ENCODE results near the gene RAB3IL1. TPM values are rescaled to one million over a fixed set of nuclear protein-coding genes. Genes with fewer than 3 reads are reported as not detected.

RAB3IL1 gene
- total RNA-seq, 1 experiment from 2014 or later = 18.1 TPM

- no peak for TF ChIP-seq CEBPB (IDR thresholded peaks at IDR 0.05; ENCODE audit: low read depth)
Observed at GRCh38 chr11:61924064-61924455, 6.7 kb upstream of the RAB3IL1 start (continued).

DNA sequence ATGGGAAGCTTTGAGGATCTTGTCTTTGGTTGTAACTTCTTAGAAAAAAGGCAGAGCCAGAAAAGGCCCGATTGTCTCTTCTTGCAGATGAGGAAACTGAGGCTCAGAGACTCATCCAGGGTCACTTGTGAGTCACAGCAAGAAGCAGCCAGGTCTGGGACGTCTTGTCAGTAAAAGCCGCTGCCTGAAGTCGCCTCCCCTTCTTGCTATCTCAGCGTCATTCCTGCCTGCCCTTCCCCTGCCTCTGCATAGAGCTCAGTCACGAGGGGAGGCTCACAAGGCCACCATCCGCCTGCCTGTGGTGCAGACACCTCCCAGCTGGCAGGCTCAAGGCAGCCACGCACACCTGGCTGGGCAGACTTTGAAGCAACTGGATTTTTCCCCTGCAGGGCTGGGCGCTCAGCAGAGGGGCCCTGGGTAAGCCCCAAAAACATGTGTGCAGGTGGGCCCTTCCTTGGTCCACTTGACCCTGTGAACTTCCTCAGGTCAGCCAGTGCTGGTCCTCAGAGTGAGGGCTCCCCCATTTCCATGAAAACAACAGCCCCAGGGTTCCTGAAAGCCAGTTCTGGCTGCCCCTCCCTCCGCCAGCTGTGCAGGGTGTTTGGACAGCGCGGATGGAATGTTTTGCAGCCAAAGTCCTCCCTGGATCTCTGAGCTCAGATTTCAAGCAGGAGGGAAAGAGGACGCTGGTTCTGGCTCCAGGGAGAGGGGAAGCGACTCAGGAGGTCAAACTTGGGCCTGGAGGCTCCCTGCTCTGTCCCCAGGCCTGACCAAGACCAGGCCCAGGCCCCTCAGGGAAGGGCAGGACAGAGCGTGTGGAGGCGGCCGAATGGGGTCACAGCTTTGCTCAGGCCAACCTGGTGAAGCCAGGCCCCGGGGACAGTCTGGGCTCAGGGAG, 6.0 kb upstream of the RAB3IL1 start:
- DNase-seq (ENCODE audit: low read depth, low spot score) (no peak), ATAC-seq (no peak)
- no peaks in the 10 kb centered on the region for H3K79me2 ChIP-seq (ENCODE audit: insufficient read depth, low read length)
- RAD21 ChIA-PET (ENCODE audit: low non-redundant PET in 1 of 2, low total read pairs in 2 of 2, uncharacterized antibody in 2 of 2, unreplicated experiment in 2 of 2) = no interaction called here
- intact Hi-C loops (cut with micrococcal nuclease) = no loop called here
- no peak overlapping the region for H3K4me2 ChIP-seq (ENCODE audit: low read length)
- no peak overlapping the region for H2AFZ ChIP-seq (ENCODE audit: low read depth, low read length, poor library complexity, severe bottlenecking)
- no peak overlapping the region for H3K4me3 ChIP-seq (replicated peaks in 1 of 2; ENCODE audit: low read depth in 1 of 2, low read length in 2 of 2)
- no peaks in the 10 kb centered on the region for H3K9me2 ChIP-seq (ENCODE audit: insufficient read depth)
- H3K27me3 ChIP-seq (ENCODE audit: insufficient read depth, low read length) = no peaks in the 10 kb centered on the region
- BruUV-seq (replicated peaks) = no TSS peak
- POLR2A ChIA-PET = no interaction called here
- no peaks in the 10 kb centered on the region for H3K36me3 ChIP-seq (ENCODE audit: control insufficient read depth in 1 of 2, insufficient read depth in 2 of 2, low read length in 2 of 2)
- no peak overlapping the region for H3K27ac ChIP-seq (ENCODE audit: low read depth, low read length)
- H4K20me1 ChIP-seq (ENCODE audit: insufficient read depth) = no peaks in the 10 kb centered on the region
- H3K4me1 ChIP-seq (ENCODE audit: control insufficient read depth in 1 of 2, insufficient read depth in 2 of 2, low read length in 2 of 2) = no peaks in the 10 kb centered on the region; a peak in 1 of 4 replicates
- CTCF ChIA-PET = interaction anchor here (1.2 kb wide), 1 partner anchor 25 kb away, joined by 3 read pairs; no protein-coding TSS in a partner anchor
- H3K9ac ChIP-seq (ENCODE audit: low read length) = no peak overlapping the region
- no peaks in the 10 kb centered on the region for H3K9me3 ChIP-seq (ENCODE audit: control insufficient read depth in 1 of 2, insufficient read depth in 1 of 2, low read depth in 1 of 2, low read length in 2 of 2)
- TF ChIP-seq EGR1 (IDR thresholded peaks at IDR 0.05; ENCODE audit: low read depth) (no peak), JUND (IDR thresholded peaks at IDR 0.05) (no peak)
- TF ChIP-seq, protein P1, sequence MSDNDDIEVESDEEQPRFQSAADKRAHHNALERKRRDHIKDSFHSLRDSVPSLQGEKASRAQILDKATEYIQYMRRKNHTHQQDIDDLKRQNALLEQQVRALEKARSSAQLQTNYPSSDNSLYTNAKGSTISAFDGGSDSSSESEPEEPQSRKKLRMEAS (IDR thresholded peaks at IDR 0.05) = no peak

DNA sequence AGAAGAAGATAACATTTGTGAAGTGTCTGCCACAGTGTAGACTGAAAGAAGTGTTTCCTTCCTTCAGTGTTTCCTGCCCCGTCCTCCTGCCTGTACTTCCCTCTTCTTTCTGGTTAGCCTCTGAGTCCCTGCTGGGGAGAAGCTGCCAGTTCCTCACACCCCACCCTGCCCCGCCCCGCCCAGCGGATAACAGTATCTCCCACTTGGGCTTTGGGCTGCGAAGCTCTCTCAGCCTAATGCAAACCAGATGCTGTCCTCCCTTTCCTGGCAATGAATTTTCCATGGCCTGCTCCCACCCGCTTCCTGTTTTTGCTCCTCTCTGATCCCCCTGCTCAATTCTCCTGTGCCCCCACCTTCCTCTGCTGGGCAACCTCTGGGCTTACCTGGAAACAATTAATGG, 5.2 kb upstream of the RAB3IL1 start:
- H2AFZ ChIP-seq (ENCODE audit: low read depth, low read length, poor library complexity, severe bottlenecking) = no peak overlapping the region
- ChIA-PET RAD21 (ENCODE audit: low non-redundant PET in 1 of 2, low total read pairs in 2 of 2, uncharacterized antibody in 2 of 2, unreplicated experiment in 2 of 2) (no interaction called here), CTCF (no interaction called here), POLR2A (no interaction called here)
- no TSS peak for BruUV-seq (replicated peaks)
- no peaks in the 10 kb centered on the region for H3K36me3 ChIP-seq (ENCODE audit: control insufficient read depth in 1 of 2, insufficient read depth in 2 of 2, low read length in 2 of 2)
- H3K4me1 ChIP-seq (ENCODE audit: control insufficient read depth in 1 of 2, insufficient read depth in 2 of 2, low read length in 2 of 2) = peaks cover 5 to 8% of the 10 kb centered on the region in 2 experiments; a peak in 3 of 4 replicates
- no peak overlapping the region for H3K9ac ChIP-seq (ENCODE audit: low read length)
- no peak overlapping the region for H3K27ac ChIP-seq (ENCODE audit: low read depth, low read length)
- intact Hi-C loops (cut with micrococcal nuclease) = no loop called here
- H3K9me3 ChIP-seq (ENCODE audit: control insufficient read depth in 1 of 2, insufficient read depth in 1 of 2, low read depth in 1 of 2, low read length in 2 of 2) = no peaks in the 10 kb centered on the region
- no peak for DNase-seq (ENCODE audit: low read depth, low spot score)
- no peak overlapping the region for H3K4me2 ChIP-seq (ENCODE audit: low read length)
- no peaks in the 10 kb centered on the region for H4K20me1 ChIP-seq (ENCODE audit: insufficient read depth)
- H3K27me3 ChIP-seq (ENCODE audit: insufficient read depth, low read length) = no peaks in the 10 kb centered on the region
- H3K4me3 ChIP-seq (replicated peaks in 1 of 2; ENCODE audit: low read depth in 1 of 2, low read length in 2 of 2) = no peak overlapping the region
- no peak for ATAC-seq
- H3K79me2 ChIP-seq (ENCODE audit: insufficient read depth, low read length) = no peaks in the 10 kb centered on the region
- H3K9me2 ChIP-seq (ENCODE audit: insufficient read depth) = no peaks in the 10 kb centered on the region
- TF ChIP-seq, protein P2, sequence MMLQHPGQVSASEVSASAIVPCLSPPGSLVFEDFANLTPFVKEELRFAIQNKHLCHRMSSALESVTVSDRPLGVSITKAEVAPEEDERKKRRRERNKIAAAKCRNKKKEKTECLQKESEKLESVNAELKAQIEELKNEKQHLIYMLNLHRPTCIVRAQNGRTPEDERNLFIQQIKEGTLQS (IDR thresholded peaks at IDR 0.05) = no peak
- TF ChIP-seq SIN3A (IDR thresholded peaks at IDR 0.05; ENCODE audit: low read depth) (no peak), ZNF274 (IDR thresholded peaks at IDR 0.05; ENCODE audit: low read depth, low read length) (no peak), POLR2AphosphoS5 (IDR thresholded peaks at IDR 0.05; ENCODE audit: low read depth, low read length) (no peak), RAD21 (IDR thresholded peaks at IDR 0.05; ENCODE audit: low read depth) (no peak), SP1 (IDR thresholded peaks at IDR 0.05; ENCODE audit: low read depth) (no peak), TCF7L2 (IDR thresholded peaks at IDR 0.05; ENCODE audit: borderline replicate concordance, extremely low read depth, insufficient read depth, insufficient read length) (no peak), EZH2 (IDR thresholded peaks at IDR 0.05) (no peak)
- TF ChIP-seq, protein P1 (IDR thresholded peaks at IDR 0.05) = no peak
- TF ChIP-seq, protein P3, sequence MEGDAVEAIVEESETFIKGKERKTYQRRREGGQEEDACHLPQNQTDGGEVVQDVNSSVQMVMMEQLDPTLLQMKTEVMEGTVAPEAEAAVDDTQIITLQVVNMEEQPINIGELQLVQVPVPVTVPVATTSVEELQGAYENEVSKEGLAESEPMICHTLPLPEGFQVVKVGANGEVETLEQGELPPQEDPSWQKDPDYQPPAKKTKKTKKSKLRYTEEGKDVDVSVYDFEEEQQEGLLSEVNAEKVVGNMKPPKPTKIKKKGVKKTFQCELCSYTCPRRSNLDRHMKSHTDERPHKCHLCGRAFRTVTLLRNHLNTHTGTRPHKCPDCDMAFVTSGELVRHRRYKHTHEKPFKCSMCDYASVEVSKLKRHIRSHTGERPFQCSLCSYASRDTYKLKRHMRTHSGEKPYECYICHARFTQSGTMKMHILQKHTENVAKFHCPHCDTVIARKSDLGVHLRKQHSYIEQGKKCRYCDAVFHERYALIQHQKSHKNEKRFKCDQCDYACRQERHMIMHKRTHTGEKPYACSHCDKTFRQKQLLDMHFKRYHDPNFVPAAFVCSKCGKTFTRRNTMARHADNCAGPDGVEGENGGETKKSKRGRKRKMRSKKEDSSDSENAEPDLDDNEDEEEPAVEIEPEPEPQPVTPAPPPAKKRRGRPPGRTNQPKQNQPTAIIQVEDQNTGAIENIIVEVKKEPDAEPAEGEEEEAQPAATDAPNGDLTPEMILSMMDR (IDR thresholded peaks at IDR 0.05 in 2 of 3, conservative IDR thresholded peaks at IDR 0.05 in 1 of 3; ENCODE audit: borderline replicate concordance in 1 of 3, insufficient read depth in 1 of 3, low read depth in 2 of 3, low read length in 2 of 3) = no peak

Data from HCT116 (cell line).